ENCODE results near the gene UBE2G2. TPM values are rescaled to one million over a fixed set of nuclear protein-coding genes. Genes with fewer than 3 reads are reported as not detected.

Gene UBE2G2
- total RNA-seq, 3 donors from 2014 or later = 84.8 to 128 (median 99.2) TPM

DNA sequence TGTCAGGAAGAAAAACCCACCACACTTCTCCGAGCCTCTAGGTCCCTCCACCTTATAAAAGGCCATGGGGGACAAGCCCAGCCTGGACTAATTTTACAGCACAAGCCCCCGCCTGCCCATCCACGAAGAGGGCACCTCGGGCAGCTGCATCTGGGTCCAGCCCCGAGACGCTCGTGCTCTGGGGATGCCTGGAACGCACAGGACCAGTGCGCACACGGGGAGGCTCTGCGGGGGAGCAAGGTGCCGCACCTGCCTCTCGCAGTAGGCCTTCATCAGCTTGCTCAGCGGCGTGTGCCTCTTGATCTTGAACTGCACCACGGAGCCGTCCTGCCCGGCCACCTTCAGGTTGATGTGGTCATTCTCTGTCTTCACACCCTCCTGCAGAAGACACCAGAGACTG is 12.1 kb upstream of the UBE2G2 start:
- Histone ChIP-seq H3K4me1 (peaks cover 8 to 10% of the 10 kb centered on the region in 2 donors), H3K4me3 (no peak overlapping the region), H3K9me3 (no peaks in the 10 kb centered on the region), H3K27ac (no peak overlapping the region), H3K36me3 (no peaks in the 10 kb centered on the region), H3K27me3 (no peaks in the 10 kb centered on the region)
- TF ChIP-seq POLR2A (IDR thresholded peaks at IDR 0.05) = no peak
- TF ChIP-seq, protein P1, sequence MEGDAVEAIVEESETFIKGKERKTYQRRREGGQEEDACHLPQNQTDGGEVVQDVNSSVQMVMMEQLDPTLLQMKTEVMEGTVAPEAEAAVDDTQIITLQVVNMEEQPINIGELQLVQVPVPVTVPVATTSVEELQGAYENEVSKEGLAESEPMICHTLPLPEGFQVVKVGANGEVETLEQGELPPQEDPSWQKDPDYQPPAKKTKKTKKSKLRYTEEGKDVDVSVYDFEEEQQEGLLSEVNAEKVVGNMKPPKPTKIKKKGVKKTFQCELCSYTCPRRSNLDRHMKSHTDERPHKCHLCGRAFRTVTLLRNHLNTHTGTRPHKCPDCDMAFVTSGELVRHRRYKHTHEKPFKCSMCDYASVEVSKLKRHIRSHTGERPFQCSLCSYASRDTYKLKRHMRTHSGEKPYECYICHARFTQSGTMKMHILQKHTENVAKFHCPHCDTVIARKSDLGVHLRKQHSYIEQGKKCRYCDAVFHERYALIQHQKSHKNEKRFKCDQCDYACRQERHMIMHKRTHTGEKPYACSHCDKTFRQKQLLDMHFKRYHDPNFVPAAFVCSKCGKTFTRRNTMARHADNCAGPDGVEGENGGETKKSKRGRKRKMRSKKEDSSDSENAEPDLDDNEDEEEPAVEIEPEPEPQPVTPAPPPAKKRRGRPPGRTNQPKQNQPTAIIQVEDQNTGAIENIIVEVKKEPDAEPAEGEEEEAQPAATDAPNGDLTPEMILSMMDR (IDR thresholded peaks at IDR 0.05) = no peak
- TF ChIP-seq POLR2AphosphoS5 (IDR thresholded peaks at IDR 0.05) = no peak
- intact Hi-C loops (cut with DNase I; ENCODE audit: low total_unique reads) = no loop called here
- no peak for DNase-seq (ENCODE audit: low spot score in 2 of 2)

DNA sequence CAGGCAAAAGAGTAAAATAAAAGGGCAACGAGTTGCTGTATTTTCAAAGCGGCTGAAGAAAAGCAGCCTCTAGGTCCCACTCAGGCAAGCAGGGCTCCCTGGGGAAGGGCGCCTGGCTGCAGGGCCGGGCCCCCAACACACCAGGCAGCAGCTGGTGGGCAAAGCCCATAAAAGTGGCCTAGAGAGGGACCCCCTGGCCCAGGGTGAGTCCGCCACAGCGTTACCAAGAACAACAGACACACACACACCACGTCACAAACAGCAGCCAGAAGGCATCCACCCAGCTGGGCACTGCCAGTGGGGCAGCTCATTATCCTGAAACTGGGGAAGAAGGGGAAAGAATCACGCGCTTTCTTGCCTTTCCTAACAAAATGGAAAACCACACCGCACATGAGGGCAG is 11.5 kb upstream of the UBE2G2 start:
- DNase-seq (ENCODE audit: low spot score in 2 of 2) = no peak
- Histone ChIP-seq H3K36me3 (no peaks in the 10 kb centered on the region), H3K27ac (peak overlapping the region in 1 of 2 donors; percentile 25), H3K4me1 (peaks cover 8 to 10% of the 10 kb centered on the region in 2 donors), H3K27me3 (no peaks in the 10 kb centered on the region), H3K9me3 (no peaks in the 10 kb centered on the region), H3K4me3 (no peak overlapping the region)
- no peak for TF ChIP-seq POLR2A (IDR thresholded peaks at IDR 0.05)
- TF ChIP-seq POLR2AphosphoS5 (IDR thresholded peaks at IDR 0.05) = no peak
- TF ChIP-seq, protein P1 (IDR thresholded peaks at IDR 0.05) = no peak
- intact Hi-C loops (cut with DNase I; ENCODE audit: low total_unique reads) = no loop called here

GRCh38 chr21:44812640-44813039 is 11.0 kb upstream of the UBE2G2 start:
- Histone ChIP-seq H3K9me3 (no peaks in the 10 kb centered on the region), H3K27ac (peak overlapping the region in 1 of 2 donors; percentile 25), H3K27me3 (no peaks in the 10 kb centered on the region), H3K4me1 (peaks cover 8 to 10% of the 10 kb centered on the region in 2 donors), H3K36me3 (no peaks in the 10 kb centered on the region), H3K4me3 (no peak overlapping the region)
- DNase-seq (ENCODE audit: low spot score in 2 of 2) = no peak
- no peak for TF ChIP-seq POLR2A (IDR thresholded peaks at IDR 0.05)
- TF ChIP-seq, protein P1 (IDR thresholded peaks at IDR 0.05) = no peak
- TF ChIP-seq POLR2AphosphoS5 (IDR thresholded peaks at IDR 0.05) = no peak
- intact Hi-C loops (cut with DNase I; ENCODE audit: low total_unique reads) = no loop called here

- no peak for DNase-seq (ENCODE audit: low spot score in 2 of 2)
- TF ChIP-seq POLR2AphosphoS5 (IDR thresholded peaks at IDR 0.05) = no peak
- TF ChIP-seq, protein P1 (IDR thresholded peaks at IDR 0.05) = no peak
- no peak for TF ChIP-seq POLR2A (IDR thresholded peaks at IDR 0.05)
- peaks cover 0 to 8% of the 10 kb centered on the region in 2 donors for H3K4me1 ChIP-seq
- H3K36me3 ChIP-seq = no peaks in the 10 kb centered on the region
- no peaks in the 10 kb centered on the region for H3K27me3 ChIP-seq
- intact Hi-C loops (cut with DNase I; ENCODE audit: low total_unique reads) = no loop called here
- no peaks in the 10 kb centered on the region for H3K9me3 ChIP-seq
- no peak overlapping the region for H3K27ac ChIP-seq
- no peak overlapping the region for H3K4me3 ChIP-seq
Observed at GRCh38 chr21:44810779-44811178, 9.2 kb upstream of the UBE2G2 start.

GRCh38 chr21:44805859-44806258 is 4.2 kb upstream of the UBE2G2 start:
- Histone ChIP-seq H3K27me3 (no peaks in the 10 kb centered on the region), H3K9me3 (no peaks in the 10 kb centered on the region), H3K4me1 (no peaks in the 10 kb centered on the region), H3K36me3 (no peaks in the 10 kb centered on the region), H3K27ac (no peak overlapping the region), H3K4me3 (no peak overlapping the region)
- DNase-seq (ENCODE audit: low spot score in 2 of 2) = no peak
- no peak for TF ChIP-seq POLR2A (IDR thresholded peaks at IDR 0.05)
- TF ChIP-seq, protein P1 (IDR thresholded peaks at IDR 0.05) = no peak
- no peak for TF ChIP-seq POLR2AphosphoS5 (IDR thresholded peaks at IDR 0.05)
- intact Hi-C loops (cut with DNase I; ENCODE audit: low total_unique reads) = no loop called here

Measured in breast epithelium (tissue), 4 donors.